Heart left ventricle (tissue), 13 donors: ENCODE data around the gene TEK.
A peak's percentile ranks its signal among the peaks of the same experiment; 100 is the strongest.

Experiments used
- CTCF ChIP-seq, 12 donors: fragments of 200-600 bp; sonication (generic) in 4 of 12; IDR thresholded peaks; one replicate each; pipeline versions ENCODE4 v1.5.0 to v1.8.0; 2018 to 2022; ENCODE audit warnings: antibody characterized with exemption in 12 of 12, mild to moderate bottlenecking in 5 of 12
- POLR2A ChIP-seq, 2 donors: fragments of 450-650 bp; IDR thresholded peaks; one replicate each; pipeline ENCODE4 v1.6.1; 2017; ENCODE audit warnings: antibody characterized with exemption in 2 of 2, mild to moderate bottlenecking in 2 of 2, moderate library complexity in 2 of 2
- donor health status: ischemic (EF 13 %, LVEDD 7.1; RV severe dilation, severe dysfunction).
- donor health status: DM: no; HTN: yes; CAD: no.
- donor health status: DM: no; HTN: no; CAD: no.
- donor health status: ischemic (EF 25% LVEDD 6.9; RV normal size, moderate dysfunction).
- donor health status: ischemic (EF 25% LVEDD 5.7; RV mildly dilated, moderate dysfunction).
- donor health status: ischemic (EF 35%, LVEDD 5.7; RV mildly dilated, moderate dysfunction).
- donor health status: nonischemic (EF 11% LVEDD 7.7; RV severe dilation, severe dysfunction).
- donor health status: DM: yes; HTN: yes; CAD: no.
- donor health status: PGD.
- donor health status: ischemic (EF 29% LVEDD 5.4; RV normal size, mild dysfunction).
- donor health status: nonischemic (EF 23%, LVEDD 6.1; RV moderate dilation, normal function).

- TF ChIP-seq CTCF (IDR thresholded peaks at IDR 0.05): no peak
- peak in 1 of 2 donors; percentile 46 for TF ChIP-seq POLR2A (IDR thresholded peaks at IDR 0.05)
Measured at GRCh38 chr9:27108981-27109541, at the start of gene TEK.
